GM12878 (cell line): Measurements from ENCODE around the gene PLSCR3. TPM values are rescaled to one million over a fixed set of nuclear protein-coding genes. Genes with fewer than 3 reads are reported as not detected.

ENCODE experiments used
- BACH1 ChIP-seq: fragments of 450-650 bp; IDR thresholded peaks from 2 replicates; pipeline ENCODE4 v1.6.1; 2017; ENCODE audit warnings: mild to moderate bottlenecking, borderline replicate concordance
- CBFB ChIP-seq: IDR thresholded peaks from 2 replicates; pipeline ENCODE4 v1.6.1; 2016; ENCODE audit warnings: antibody characterized with exemption, low read depth
- CHD2 ChIP-seq: IDR thresholded peaks from 2 replicates; pipeline ENCODE4 v1.6.1; 2011; ENCODE audit warnings: low read depth, low read length, improper control_type of control experiment, borderline replicate concordance
- CREM ChIP-seq: IDR thresholded peaks from 2 replicates; pipeline ENCODE4 v1.6.1; 2014; ENCODE audit warnings: antibody characterized with exemption, low read depth
- DPF2 ChIP-seq: fragments of 450-650 bp; IDR thresholded peaks from 2 replicates; pipeline ENCODE4 v1.6.1; 2017; ENCODE audit warnings: mild to moderate bottlenecking
- FOXM1 ChIP-seq: IDR thresholded peaks from 2 replicates; pipeline ENCODE4 v1.6.1; 2012; ENCODE audit warnings: low read depth, mild to moderate bottlenecking, inconsistent platforms, low read length, moderate library complexity
- GABPA ChIP-seq: IDR thresholded peaks from 2 replicates; pipeline ENCODE4 v1.6.1; 2014; ENCODE audit warnings: antibody characterized with exemption, low read depth, mild to moderate bottlenecking, inconsistent platforms
- HDAC6 ChIP-seq: fragments of 200-600 bp; sonication (generic); IDR thresholded peaks from one replicate; pipeline ENCODE4 v1.8.0; 2017; ENCODE audit warnings: antibody characterized with exemption; ENCODE audit not compliant: unreplicated experiment
- HDGF ChIP-seq: fragments of 450-650 bp; IDR thresholded peaks from 2 replicates; pipeline ENCODE4 v1.6.1; 2016; ENCODE audit warnings: antibody characterized with exemption
- KAT2A ChIP-seq: conservative IDR thresholded peaks from 2 replicates; pipeline ENCODE4 v1.6.1; 2011; ENCODE audit warnings: low read depth, low read length; ENCODE audit not compliant: control insufficient read depth
- KLF5 ChIP-seq: fragments of 450-650 bp; IDR thresholded peaks from 2 replicates; pipeline ENCODE4 v1.6.1; 2014; ENCODE audit warnings: mild to moderate bottlenecking; ENCODE audit not compliant: partially characterized antibody
- MYC ChIP-seq: IDR thresholded peaks from 2 replicates; pipeline ENCODE4 v1.6.1; 2011; ENCODE audit warnings: mild to moderate bottlenecking, low read length, moderate library complexity, inconsistent platforms; ENCODE audit not compliant: insufficient read depth, insufficient replicate concordance, insufficient read length, severe bottlenecking
- NFIC ChIP-seq: IDR thresholded peaks from 2 replicates; pipeline ENCODE4 v1.6.1; 2012; ENCODE audit warnings: low read depth, mild to moderate bottlenecking, inconsistent platforms, low read length, moderate library complexity
- PAX8 ChIP-seq: fragments of 450-650 bp; IDR thresholded peaks from 2 replicates; pipeline ENCODE4 v1.6.1; 2017; ENCODE audit warnings: mild to moderate bottlenecking, moderate library complexity
- SIN3A ChIP-seq: IDR thresholded peaks from 2 replicates; pipeline ENCODE4 v1.6.1; 2012; ENCODE audit warnings: low read depth, low read length, improper control_type of control experiment
- SKIL ChIP-seq: fragments of 450-650 bp; IDR thresholded peaks from 2 replicates; pipeline ENCODE4 v1.6.1; 2017; ENCODE audit warnings: mild to moderate bottlenecking, low read depth, inconsistent platforms; ENCODE audit not compliant: poor library complexity, severe bottlenecking
- SREBF1 ChIP-seq: IDR thresholded peaks from 2 replicates; pipeline ENCODE4 v1.6.1; 2012; ENCODE audit warnings: mild to moderate bottlenecking, low read length
- SRF ChIP-seq, 2 experiments: IDR thresholded peaks; 2 replicates each; pipeline ENCODE4 v1.6.1; 2011; ENCODE audit warnings: low read depth in 2 of 2, low read length in 2 of 2, mild to moderate bottlenecking in 1 of 2, moderate library complexity in 1 of 2
- STAT1 ChIP-seq: fragments of 450-650 bp; conservative IDR thresholded peaks from 2 replicates; pipeline ENCODE4 v1.6.1; 2014; ENCODE audit warnings: antibody characterized with exemption, mild to moderate bottlenecking
- SUZ12 ChIP-seq: fragments of 200-600 bp; sonication (generic); IDR thresholded peaks from one replicate; pipeline ENCODE4 v1.6.1; 2018; ENCODE audit warnings: antibody characterized with exemption, mild to moderate bottlenecking; ENCODE audit not compliant: unreplicated experiment
- TAF1 ChIP-seq: IDR thresholded peaks from 2 replicates; pipeline ENCODE4 v1.6.1; 2011; ENCODE audit warnings: mild to moderate bottlenecking, low read depth, low read length, borderline replicate concordance
- polyA plus RNA-seq, 11 experiments: library from polyadenylated mRNA; depleted of rRNA in 4 of 11; unstranded in 6 of 11; stranded (reverse) in 5 of 11; fragments of >200 nt; fragmentation: Nextera tagmentation in 4 of 11; fragmentation: Illumina TruSeq in 1 of 11; extraction: Ambion mirVana in 4 of 11; extraction: Trizol in 1 of 11; gene quantifications; 1 replicate in 1 of 11; 2 replicates in 10 of 11; pipeline versions ENCODE4 v1.2.1 to v1.2.3, GENCODE V29; 2011 to 2016; ENCODE audit warnings: inconsistent platforms in 2 of 11, missing spikeins in 2 of 11, low read depth in 1 of 11
- total RNA-seq, 4 experiments: library from RNA; depleted of rRNA in 3 of 4; stranded (reverse); fragments of >200 nt in 3 of 4; fragmentation: Illumina TruSeq in 1 of 4; extraction: Trizol in 1 of 4; gene quantifications; 2 replicates each; pipeline versions ENCODE4 v1.2.1 to v1.2.3, GENCODE V29; 2013 to 2021
- TF ChIP-seq, protein P1 (sequence below), 3 experiments: IDR thresholded peaks in 2 of 3; conservative IDR thresholded peaks in 1 of 3; 2 replicates each; pipeline ENCODE4 v1.5.1; 2011; ENCODE audit warnings: low read depth in 3 of 3, low read length in 3 of 3, mild to moderate bottlenecking in 3 of 3, control low read depth in 2 of 3, moderate library complexity in 2 of 3, inconsistent platforms in 1 of 3, mixed read lengths in 1 of 3; ENCODE audit not compliant: control insufficient read depth in 2 of 3, insufficient read depth in 1 of 3; ENCODE audit errors: extremely low read depth in 1 of 3
- TF ChIP-seq, protein P2 (sequence below): fragments of 450-650 bp; IDR thresholded peaks from 2 replicates; pipeline ENCODE4 v1.6.1; 2017; ENCODE audit warnings: low read depth, mild to moderate bottlenecking, moderate library complexity
- TF ChIP-seq, protein P3 (sequence below): fragments of 450-650 bp; IDR thresholded peaks from 2 replicates; pipeline ENCODE4 v1.6.1; 2017; ENCODE audit warnings: antibody characterized with exemption, mild to moderate bottlenecking, moderate library complexity

PLSCR3 gene
- total and polyA plus RNA-seq, 10 of the 15 experiments (the other 5 are each of a cell fraction or from before 2014, with no cell fraction given) = 9.9 to 51.4 (median 43.4) TPM

- TF ChIP-seq SIN3A (0 out of 2 replicates have a peak, but pooled peaks have one; percentile 24), STAT1 (no peak), TAF1 (no peak), CHD2 (peak; percentile 67; the same call in 1 of the 2 replicates), KLF5 (no peak), SKIL (no peak), SRF (IDR thresholded peaks at IDR 0.05; ENCODE audit: low read depth in 2 of 2, low read length in 2 of 2) (no peak), CREM (no peak), SUZ12 (no peak), CBFB (peak; percentile 52; the same call in 1 of the 2 replicates), BACH1 (peak; percentile 97), HDAC6 (no peak), DPF2 (no peak; the same call in 1 of the 2 replicates), SREBF1 (no peak), MYC (no peak), KAT2A (no peak), GABPA (no peak), PAX8 (no peak), NFIC (no peak), HDGF (0 out of 2 replicates have a peak, but pooled peaks have one; percentile 44), FOXM1 (no peak)
- TF ChIP-seq, protein P1, sequence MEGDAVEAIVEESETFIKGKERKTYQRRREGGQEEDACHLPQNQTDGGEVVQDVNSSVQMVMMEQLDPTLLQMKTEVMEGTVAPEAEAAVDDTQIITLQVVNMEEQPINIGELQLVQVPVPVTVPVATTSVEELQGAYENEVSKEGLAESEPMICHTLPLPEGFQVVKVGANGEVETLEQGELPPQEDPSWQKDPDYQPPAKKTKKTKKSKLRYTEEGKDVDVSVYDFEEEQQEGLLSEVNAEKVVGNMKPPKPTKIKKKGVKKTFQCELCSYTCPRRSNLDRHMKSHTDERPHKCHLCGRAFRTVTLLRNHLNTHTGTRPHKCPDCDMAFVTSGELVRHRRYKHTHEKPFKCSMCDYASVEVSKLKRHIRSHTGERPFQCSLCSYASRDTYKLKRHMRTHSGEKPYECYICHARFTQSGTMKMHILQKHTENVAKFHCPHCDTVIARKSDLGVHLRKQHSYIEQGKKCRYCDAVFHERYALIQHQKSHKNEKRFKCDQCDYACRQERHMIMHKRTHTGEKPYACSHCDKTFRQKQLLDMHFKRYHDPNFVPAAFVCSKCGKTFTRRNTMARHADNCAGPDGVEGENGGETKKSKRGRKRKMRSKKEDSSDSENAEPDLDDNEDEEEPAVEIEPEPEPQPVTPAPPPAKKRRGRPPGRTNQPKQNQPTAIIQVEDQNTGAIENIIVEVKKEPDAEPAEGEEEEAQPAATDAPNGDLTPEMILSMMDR (IDR thresholded peaks at IDR 0.05 in 2 of 3, conservative IDR thresholded peaks at IDR 0.05 in 1 of 3; ENCODE audit: control insufficient read depth in 2 of 3, extremely low read depth in 1 of 3, insufficient read depth in 1 of 3, low read depth in 3 of 3, low read length in 3 of 3) = peak in 2 of 3 experiments; percentile 13 to 14; a peak in 2 of 6 replicates
- TF ChIP-seq, protein P2, sequence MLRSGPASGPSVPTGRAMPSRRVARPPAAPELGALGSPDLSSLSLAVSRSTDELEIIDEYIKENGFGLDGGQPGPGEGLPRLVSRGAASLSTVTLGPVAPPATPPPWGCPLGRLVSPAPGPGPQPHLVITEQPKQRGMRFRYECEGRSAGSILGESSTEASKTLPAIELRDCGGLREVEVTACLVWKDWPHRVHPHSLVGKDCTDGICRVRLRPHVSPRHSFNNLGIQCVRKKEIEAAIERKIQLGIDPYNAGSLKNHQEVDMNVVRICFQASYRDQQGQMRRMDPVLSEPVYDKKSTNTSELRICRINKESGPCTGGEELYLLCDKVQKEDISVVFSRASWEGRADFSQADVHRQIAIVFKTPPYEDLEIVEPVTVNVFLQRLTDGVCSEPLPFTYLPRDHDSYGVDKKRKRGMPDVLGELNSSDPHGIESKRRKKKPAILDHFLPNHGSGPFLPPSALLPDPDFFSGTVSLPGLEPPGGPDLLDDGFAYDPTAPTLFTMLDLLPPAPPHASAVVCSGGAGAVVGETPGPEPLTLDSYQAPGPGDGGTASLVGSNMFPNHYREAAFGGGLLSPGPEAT = no peak; the same call in 1 of the 2 replicates
- TF ChIP-seq, protein P3, sequence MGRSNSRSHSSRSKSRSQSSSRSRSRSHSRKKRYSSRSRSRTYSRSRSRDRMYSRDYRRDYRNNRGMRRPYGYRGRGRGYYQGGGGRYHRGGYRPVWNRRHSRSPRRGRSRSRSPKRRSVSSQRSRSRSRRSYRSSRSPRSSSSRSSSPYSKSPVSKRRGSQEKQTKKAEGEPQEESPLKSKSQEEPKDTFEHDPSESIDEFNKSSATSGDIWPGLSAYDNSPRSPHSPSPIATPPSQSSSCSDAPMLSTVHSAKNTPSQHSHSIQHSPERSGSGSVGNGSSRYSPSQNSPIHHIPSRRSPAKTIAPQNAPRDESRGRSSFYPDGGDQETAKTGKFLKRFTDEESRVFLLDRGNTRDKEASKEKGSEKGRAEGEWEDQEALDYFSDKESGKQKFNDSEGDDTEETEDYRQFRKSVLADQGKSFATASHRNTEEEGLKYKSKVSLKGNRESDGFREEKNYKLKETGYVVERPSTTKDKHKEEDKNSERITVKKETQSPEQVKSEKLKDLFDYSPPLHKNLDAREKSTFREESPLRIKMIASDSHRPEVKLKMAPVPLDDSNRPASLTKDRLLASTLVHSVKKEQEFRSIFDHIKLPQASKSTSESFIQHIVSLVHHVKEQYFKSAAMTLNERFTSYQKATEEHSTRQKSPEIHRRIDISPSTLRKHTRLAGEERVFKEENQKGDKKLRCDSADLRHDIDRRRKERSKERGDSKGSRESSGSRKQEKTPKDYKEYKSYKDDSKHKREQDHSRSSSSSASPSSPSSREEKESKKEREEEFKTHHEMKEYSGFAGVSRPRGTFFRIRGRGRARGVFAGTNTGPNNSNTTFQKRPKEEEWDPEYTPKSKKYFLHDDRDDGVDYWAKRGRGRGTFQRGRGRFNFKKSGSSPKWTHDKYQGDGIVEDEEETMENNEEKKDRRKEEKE = no peak
Measured at GRCh38 chr17:7440834-7441195, 46.5 kb upstream of the PLSCR3 start (continued).
